GM12892 (cell line): ENCODE measurements around the gene MCMBP.

Source experiments
- POLR2A ChIP-seq: IDR thresholded peaks from 2 replicates; pipeline ENCODE4 v1.6.1; 2011; ENCODE audit warnings: low read depth, low read length, control low read depth
- POLR2AphosphoS5 ChIP-seq: IDR thresholded peaks from 2 replicates; pipeline ENCODE4 v1.6.1; 2011; ENCODE audit warnings: low read depth, low read length, control low read depth

- TF ChIP-seq POLR2AphosphoS5 (no peak), POLR2A (no peak)
Measured at GRCh38 chr10:119801176-119801575, 71.5 kb downstream of the MCMBP start.
